ENCODE data around the gene MDN1.

The MDN1 gene

GRCh38 chr6:89799096-89799495, 20.5 kb downstream of the MDN1 start:
- no peak for TF ChIP-seq CTCF (IDR thresholded peaks at IDR 0.05)

DNA sequence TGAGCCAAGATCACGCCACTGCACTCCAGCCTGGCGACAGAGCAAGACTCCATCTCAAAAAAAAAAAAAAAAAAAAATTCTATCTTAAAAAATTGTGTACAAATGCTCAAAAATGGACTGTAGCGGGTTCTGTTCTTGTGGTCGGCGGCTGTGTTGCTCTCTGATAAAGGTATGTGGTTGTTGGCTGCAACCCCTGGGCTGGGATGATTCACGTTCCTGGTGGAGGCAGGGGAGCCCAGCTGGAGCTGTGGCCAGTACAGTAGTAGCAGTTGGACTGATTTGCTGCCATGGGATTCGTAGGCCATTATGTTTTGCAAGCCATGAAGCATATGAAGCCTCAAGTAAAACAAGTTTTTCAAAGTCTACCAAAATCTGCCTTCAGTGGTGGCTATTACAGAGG, 22.3 kb downstream of the MDN1 start:
- no peak for TF ChIP-seq CTCF (IDR thresholded peaks at IDR 0.05)

GRCh38 chr6:89794324-89794723, 25.3 kb downstream of the MDN1 start:
- TF ChIP-seq CTCF (IDR thresholded peaks at IDR 0.05): no peak

GRCh38 chr6:89793586-89793985, 26.0 kb downstream of the MDN1 start:
- TF ChIP-seq CTCF (IDR thresholded peaks at IDR 0.05): no peak

GRCh38 chr6:89792881-89793280, 26.7 kb downstream of the MDN1 start:
- peak; percentile 29; the same call in 1 of the 2 replicates for TF ChIP-seq CTCF (IDR thresholded peaks at IDR 0.05)

DNA sequence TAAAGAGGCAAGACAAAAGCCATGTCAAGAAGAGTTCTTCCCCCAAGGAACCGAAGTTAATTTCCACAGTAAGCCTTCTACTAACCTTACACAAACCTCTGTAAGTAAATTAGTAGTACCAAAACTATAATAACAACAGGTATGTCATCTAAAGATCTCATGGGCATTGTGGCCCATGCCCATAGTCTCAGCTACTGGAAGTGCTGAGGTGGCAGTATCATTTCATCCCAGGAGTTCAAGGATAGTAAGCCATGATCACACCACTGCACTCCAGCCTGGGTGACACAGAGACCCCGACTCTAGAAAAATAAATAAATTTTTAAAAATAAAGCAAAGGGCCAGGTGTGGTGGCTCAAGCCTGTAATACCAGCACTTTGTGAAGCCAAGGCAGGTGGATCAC, 29.2 kb downstream of the MDN1 start:
- no peak for TF ChIP-seq CTCF (IDR thresholded peaks at IDR 0.05)

DNA sequence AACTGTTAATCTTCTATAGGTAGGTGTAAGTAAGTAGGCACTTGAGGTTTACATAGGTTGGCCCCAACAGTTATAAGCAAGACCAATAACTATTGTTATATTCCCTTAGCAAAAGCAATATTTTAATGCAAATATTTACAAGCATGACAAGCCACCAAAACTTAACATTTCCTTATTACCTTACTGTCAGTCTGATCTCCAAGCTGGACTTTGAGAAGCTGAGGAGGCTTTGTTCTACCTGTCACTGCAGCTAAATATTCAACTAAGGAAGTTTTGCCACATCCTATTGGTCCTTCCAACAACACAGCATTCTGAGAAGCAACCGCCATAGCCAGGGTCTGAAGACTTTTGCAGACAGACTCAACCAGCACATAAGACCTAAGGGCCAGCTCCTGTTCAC, 29.6 kb downstream of the MDN1 start:
- TF ChIP-seq CTCF (IDR thresholded peaks at IDR 0.05): no peak

- TF ChIP-seq CTCF (IDR thresholded peaks at IDR 0.05): no peak
These were observed 31.8 kb downstream of the MDN1 start for GRCh38 chr6:89787660-89788328.
